ENCODE results near the gene RPS10.

RPS10 gene

GRCh38 chr6:34393191-34393965 lies 32.5 kb downstream of the RPS10 start:
- TF ChIP-seq POLR2A (IDR thresholded peaks at IDR 0.05; ENCODE audit: low read depth, low read length), result no peak
- FAIRE-seq (no peak), DNase-seq (ENCODE audit: insufficient read length, low spot score) (no peak)

- peak; percentile 95 for TF ChIP-seq POLR2A (IDR thresholded peaks at IDR 0.05; ENCODE audit: low read depth, low read length)
- FAIRE-seq (peak; percentile 93), DNase-seq (ENCODE audit: insufficient read length, low spot score) (peak; percentile 93)
Measured at GRCh38 chr6:34392497-34393190, 33.2 kb downstream of the RPS10 start, which contains the start of gene NUDT3. Gene NUDT3, minus strand, starts transcription at chr6:34392669. Its CDS starts 307 bp downstream, at chr6:34392362.

GRCh38 chr6:34391786-34392496 lies 33.9 kb downstream of the RPS10 start:
- 0 out of 2 replicates have a peak, but pooled peaks have one; percentile 19 for TF ChIP-seq POLR2A (IDR thresholded peaks at IDR 0.05; ENCODE audit: low read depth, low read length)
- FAIRE-seq, result no peak

GRCh38 chr6:34391473-34391785 lies 34.4 kb downstream of the RPS10 start:
- TF ChIP-seq POLR2A (IDR thresholded peaks at IDR 0.05; ENCODE audit: low read depth, low read length), result no peak
- no peak for DNase-seq (ENCODE audit: insufficient read length, low spot score)
- FAIRE-seq, result no peak

More at GRCh38 chr6:34391786-34392496, 33.9 kb downstream of the RPS10 start:
- DNase-seq (ENCODE audit: insufficient read length, low spot score), result peak; percentile 41

GRCh38 chr6:34390531-34391472 lies 35.1 kb downstream of the RPS10 start:
- FAIRE-seq (no peak), DNase-seq (ENCODE audit: insufficient read length, low spot score) (no peak)
- no peak for TF ChIP-seq POLR2A (IDR thresholded peaks at IDR 0.05; ENCODE audit: low read depth, low read length)

- no peak for TF ChIP-seq POLR2A (IDR thresholded peaks at IDR 0.05; ENCODE audit: low read depth, low read length)
- FAIRE-seq (no peak), DNase-seq (ENCODE audit: insufficient read length, low spot score) (no peak)
Measured at GRCh38 chr6:34389034-34389433, 36.8 kb downstream of the RPS10 start.

- FAIRE-seq (no peak), DNase-seq (ENCODE audit: insufficient read length, low spot score) (no peak)
- no peak for TF ChIP-seq POLR2A (IDR thresholded peaks at IDR 0.05; ENCODE audit: low read depth, low read length)
Measured at GRCh38 chr6:34388421-34388820, 37.4 kb downstream of the RPS10 start.

- peak; percentile 91 for FAIRE-seq
- TF ChIP-seq POLR2A (IDR thresholded peaks at IDR 0.05; ENCODE audit: low read depth, low read length), result no peak
- DNase-seq (ENCODE audit: insufficient read length, low spot score), result peak; percentile 40
Measured at GRCh38 chr6:34386316-34387137, 39.3 kb downstream of the RPS10 start.

GRCh38 chr6:34385793-34386195 lies 40.1 kb downstream of the RPS10 start:
- no peak for FAIRE-seq
- TF ChIP-seq POLR2A (IDR thresholded peaks at IDR 0.05; ENCODE audit: low read depth, low read length), result no peak
- DNase-seq (ENCODE audit: insufficient read length, low spot score), result no peak

- FAIRE-seq, result no peak
- DNase-seq (ENCODE audit: insufficient read length, low spot score), result no peak
- no peak for TF ChIP-seq POLR2A (IDR thresholded peaks at IDR 0.05; ENCODE audit: low read depth, low read length)
Measured at GRCh38 chr6:34384321-34385153, 41.3 kb downstream of the RPS10 start.

- no peak for TF ChIP-seq POLR2A (IDR thresholded peaks at IDR 0.05; ENCODE audit: low read depth, low read length)
- no peak for DNase-seq (ENCODE audit: insufficient read length, low spot score)
- no peak for FAIRE-seq
Measured at GRCh38 chr6:34383656-34384320, 42.1 kb downstream of the RPS10 start.

All from H54 (cell line).